NCI-H460 (cell line): ENCODE data around the gene MMP24. TPM values are rescaled to one million over a fixed set of nuclear protein-coding genes. Genes with fewer than 3 reads are reported as not detected.
A peak's percentile ranks its signal among the peaks of the same experiment; 100 is the strongest.
"Not testable (repeated sequence)": the region's sequence is repeated elsewhere in the genome, so short reads cannot be mapped to it uniquely, and the experiment has no call there.

ENCODE experiments used
- DNase-seq: peaks from one replicate; pipeline ENCODE4 v3.0.0-alpha.2; 2016; ENCODE audit warnings: low read depth; ENCODE audit errors: extremely low read depth
- polyA plus RNA-seq: library from polyadenylated mRNA; depleted of rRNA; stranded (reverse); fragments of >200 nt; gene quantifications from 2 replicates; pipeline ENCODE4 v1.2.3, GENCODE V29; 2014; cell fraction: nucleus; rRNA removed
- total RNA-seq: library from RNA; depleted of rRNA; stranded (reverse); fragments of >200 nt; shearing (Covaris generic); gene quantifications from 2 replicates; pipeline ENCODE4 v1.2.3, GENCODE V29; 2014; rRNA removed

The MMP24 gene
- total RNA-seq: 0.05 TPM in 1 of 2 replicates, not detected in the other
- 0.06 TPM in 1 of 2 replicates, not detected in the other for polyA plus RNA-seq

- DNase-seq: no peak
Observed at GRCh38 chr20:35226126-35226883, at the start of gene MMP24. TSS of gene MMP24 (plus strand) at chr20:35226690. CDS start at chr20:35226739, 49 bp downstream.

DNA sequence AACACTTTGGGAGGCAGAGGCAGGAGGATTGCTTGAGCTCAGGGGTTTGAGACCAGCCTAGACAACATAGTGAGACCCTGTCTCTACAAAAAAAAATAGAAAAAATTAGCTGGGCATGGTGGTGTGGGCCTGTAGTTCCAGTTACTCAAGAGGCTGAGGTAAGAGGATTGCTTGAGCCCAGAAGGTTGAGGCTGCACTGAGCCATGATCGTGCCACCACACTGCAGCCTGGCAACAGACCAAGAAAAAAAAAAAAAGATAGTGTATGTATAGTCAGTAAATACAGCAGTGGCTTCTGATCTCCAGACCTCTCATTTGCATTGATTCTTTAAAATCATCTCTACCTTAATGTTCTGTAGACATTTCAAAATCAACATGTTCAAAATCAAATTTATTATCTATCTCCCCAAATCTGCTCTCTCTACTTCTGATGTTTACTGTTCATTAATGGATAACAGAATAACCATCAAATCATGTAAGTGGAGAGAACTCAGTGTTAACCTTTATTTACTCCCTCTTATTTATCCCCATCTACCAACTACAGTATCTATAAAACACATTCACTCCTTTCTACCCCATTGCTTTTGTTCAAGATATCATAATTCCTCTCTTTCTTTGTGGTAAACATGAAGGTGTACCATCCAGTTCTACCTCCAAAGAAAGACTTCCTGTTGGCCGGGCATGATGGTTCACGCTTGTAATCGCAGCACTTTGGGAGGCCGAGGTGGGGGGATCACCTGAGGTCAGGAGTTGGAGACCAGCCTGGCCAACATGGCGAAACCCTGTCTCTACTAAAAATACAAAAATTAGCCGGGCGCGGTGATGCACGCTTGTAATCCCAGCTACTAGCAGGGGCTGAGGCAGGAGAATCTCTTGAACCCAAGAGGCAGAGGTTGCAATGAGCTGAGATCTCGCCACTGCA, 46.9 kb upstream of the MMP24 start:
- DNase-seq: no peak

DNA sequence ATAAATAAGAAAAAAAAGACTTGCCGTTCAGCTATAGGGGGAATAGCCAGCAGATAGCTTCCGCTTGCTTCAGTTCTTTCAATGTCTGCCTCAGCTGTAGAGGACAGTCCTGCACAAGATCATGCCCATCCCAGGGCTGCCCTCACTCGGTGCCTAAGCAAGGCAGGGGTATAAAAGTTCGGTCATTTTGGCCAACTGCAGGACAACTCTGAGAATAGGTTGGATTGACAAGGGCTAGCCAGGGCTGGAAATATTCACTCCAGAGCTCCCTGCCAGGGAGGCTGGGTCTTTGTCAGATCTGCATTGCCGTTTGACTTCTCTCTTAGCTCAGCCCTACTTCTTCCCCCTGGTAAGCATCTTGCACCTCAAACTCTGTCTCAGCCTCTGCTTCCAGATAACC, 46.2 kb upstream of the MMP24 start:
- DNase-seq: no peak

DNA sequence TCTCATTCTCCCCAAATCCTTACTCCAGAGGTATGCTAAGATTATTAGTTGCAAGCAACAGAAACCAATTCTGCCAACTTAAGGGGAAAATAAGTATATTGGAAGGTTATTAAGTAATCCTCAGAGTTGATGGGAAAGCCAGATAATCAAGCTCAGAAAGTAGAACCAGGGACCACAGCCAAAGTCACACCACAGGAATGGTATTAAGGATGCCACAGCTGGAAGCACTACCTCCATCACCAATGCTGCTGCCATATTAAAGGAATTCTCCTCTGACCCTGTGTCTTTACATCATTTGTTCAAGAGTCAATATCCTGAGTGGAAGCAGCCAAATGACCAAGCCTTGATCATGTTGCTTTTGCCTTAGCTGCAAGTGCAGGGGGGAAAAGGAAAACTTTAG, 44.8 kb upstream of the MMP24 start:
- DNase-seq: no peak

DNA sequence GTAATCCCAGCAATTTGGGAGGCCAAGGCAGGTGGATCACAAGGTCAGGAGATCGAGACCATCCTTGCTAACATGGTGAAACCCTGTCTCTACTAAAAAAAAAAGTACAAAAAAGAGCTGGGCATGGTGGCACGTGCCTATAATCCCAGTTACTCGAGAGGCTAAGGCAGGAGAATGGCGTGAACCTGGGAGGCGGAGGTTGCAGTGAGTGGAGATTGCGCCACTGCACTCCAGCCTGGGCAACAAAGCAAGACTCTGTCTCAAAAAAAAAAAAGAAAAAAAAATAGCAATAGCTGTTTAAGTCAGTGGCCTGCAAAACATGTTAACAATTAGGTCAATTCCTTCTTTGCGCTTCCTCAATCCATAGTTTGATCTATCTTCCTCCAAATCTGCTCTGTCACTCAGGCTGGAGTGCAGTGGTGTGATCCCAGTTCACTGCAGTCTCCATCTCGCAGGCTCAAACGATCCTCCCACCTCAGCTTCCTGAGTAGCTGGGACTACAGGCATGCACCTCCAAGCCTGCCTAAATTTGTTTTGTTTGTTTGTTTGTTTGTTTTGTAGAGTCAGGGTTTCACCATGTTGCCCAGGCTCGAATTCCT, 39.7 kb upstream of the MMP24 start:
- DNase-seq: not testable (repeated sequence)

- no peak for DNase-seq
Observed at GRCh38 chr20:35187584-35188190, 38.8 kb upstream of the MMP24 start.

GRCh38 chr20:35189223-35189622, 37.3 kb upstream of the MMP24 start:
- not testable (repeated sequence) for DNase-seq

DNA sequence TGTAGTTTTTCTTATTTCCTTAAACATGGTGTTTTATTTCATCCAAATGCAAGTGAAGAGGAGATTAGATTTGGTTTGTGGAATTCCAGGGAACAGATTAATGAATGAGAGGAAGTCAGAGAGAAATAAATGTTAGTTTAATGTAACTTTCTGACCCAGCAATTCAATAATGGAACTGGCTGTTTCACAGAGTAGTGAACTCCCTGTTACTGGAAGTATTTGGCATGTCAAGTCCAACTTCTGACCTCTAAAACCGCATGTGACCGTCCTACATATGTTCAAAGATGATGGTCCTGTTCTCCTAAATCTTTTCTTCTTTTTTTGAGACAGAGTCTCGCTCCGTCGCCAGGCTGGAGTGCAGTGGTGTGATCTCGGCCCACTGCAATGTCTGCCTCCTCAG, 35.9 kb upstream of the MMP24 start:
- no peak for DNase-seq

- DNase-seq: no peak
Observed at GRCh38 chr20:35191419-35192117, 34.9 kb upstream of the MMP24 start.

- DNase-seq: no peak
Observed at GRCh38 chr20:35192118-35192872, 34.2 kb upstream of the MMP24 start.

- not testable (repeated sequence) for DNase-seq
Observed at GRCh38 chr20:35193031-35193791, 33.3 kb upstream of the MMP24 start.

GRCh38 chr20:35196313-35196712, 30.2 kb upstream of the MMP24 start:
- DNase-seq: no peak

GRCh38 chr20:35199740-35200139, 26.8 kb upstream of the MMP24 start:
- no peak for DNase-seq

GRCh38 chr20:35200267-35200666, 26.2 kb upstream of the MMP24 start:
- DNase-seq: no peak

DNA sequence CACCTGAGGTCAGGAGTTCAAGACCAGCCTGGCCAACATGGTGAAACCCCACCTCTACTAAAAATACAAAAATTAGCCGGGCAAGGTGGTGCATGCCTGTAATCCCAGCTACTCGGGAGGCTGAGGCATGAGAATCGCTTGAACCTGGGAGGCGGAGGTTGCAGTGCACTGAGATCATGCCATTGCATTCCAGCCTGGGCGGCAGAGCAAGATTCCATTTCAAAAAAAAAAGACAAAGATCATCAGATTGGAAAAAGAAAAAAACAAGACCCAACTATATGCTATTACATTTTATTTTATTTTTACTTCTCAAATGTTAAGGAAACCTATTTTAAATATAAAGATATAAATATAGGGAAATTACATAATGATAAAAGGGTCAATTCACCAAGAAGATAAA, 25.0 kb upstream of the MMP24 start:
- not testable (repeated sequence) for DNase-seq

GRCh38 chr20:35206802-35207201, 19.7 kb upstream of the MMP24 start:
- no peak for DNase-seq

GRCh38 chr20:35207950-35208611, 18.4 kb upstream of the MMP24 start:
- DNase-seq: peak; percentile 81
